HepG2 (cell line): ENCODE results near the gene ARHGEF40. TPM values are rescaled to one million over a fixed set of nuclear protein-coding genes. Genes with fewer than 3 reads are reported as not detected.

Experiments
- AHDC1 ChIP-seq: sonication (generic); formaldehyde crosslinking; IDR thresholded peaks from 2 replicates; pipeline ENCODE4 v1.5.1; 2020; ENCODE audit warnings: mild to moderate bottlenecking, missing genetic modification reagents, borderline replicate concordance
- HNF1B ChIP-seq: sonication (generic); formaldehyde crosslinking; IDR thresholded peaks from 2 replicates; pipeline ENCODE4 v1.5.1; 2020; ENCODE audit warnings: mild to moderate bottlenecking, moderate library complexity, missing genetic modification reagents
- HNRNPL ChIP-seq: fragments of 200-400 bp; formaldehyde crosslinking; IDR thresholded peaks from 2 replicates; pipeline ENCODE4 v1.6.1; 2017; ENCODE audit warnings: mild to moderate bottlenecking, low read depth, low read length
- KAT7 ChIP-seq: IDR thresholded peaks from 2 replicates; pipeline ENCODE4 v1.6.1; 2018; ENCODE audit warnings: borderline replicate concordance, missing compliant biosample characterization
- NFE2L1 ChIP-seq: sonication (generic); formaldehyde crosslinking; IDR thresholded peaks from 2 replicates; pipeline ENCODE4 v1.4.0; 2020; ENCODE audit warnings: missing genetic modification reagents, mild to moderate bottlenecking, borderline replicate concordance
- PHF20 ChIP-seq: sonication (generic); formaldehyde crosslinking; IDR thresholded peaks from 2 replicates; pipeline ENCODE4 v1.5.0; 2020; ENCODE audit warnings: mild to moderate bottlenecking, missing genetic modification reagents
- PHF21A ChIP-seq: sonication (generic); formaldehyde crosslinking; IDR thresholded peaks from 2 replicates; pipeline ENCODE4 v1.5.0; 2020; ENCODE audit warnings: mild to moderate bottlenecking, missing genetic modification reagents
- SIX4 ChIP-seq: sonication (generic); formaldehyde crosslinking; IDR thresholded peaks from 2 replicates; pipeline ENCODE4 v1.4.0; 2020; ENCODE audit warnings: missing genetic modification reagents
- SRSF4 ChIP-seq: fragments of 200-400 bp; formaldehyde crosslinking; IDR thresholded peaks from one replicate; pipeline ENCODE4 v1.6.1; 2018; ENCODE audit warnings: mild to moderate bottlenecking, low read depth, low read length, moderate library complexity; ENCODE audit not compliant: poor library complexity, severe bottlenecking
- TBL1XR1 ChIP-seq: fragments of 150-350 bp; IDR thresholded peaks from 2 replicates; pipeline ENCODE4 v1.6.1; 2014; ENCODE audit warnings: borderline replicate concordance, low read length; ENCODE audit not compliant: partially characterized antibody
- THAP7 ChIP-seq: sonication (generic); formaldehyde crosslinking; IDR thresholded peaks from 2 replicates; pipeline ENCODE4 v1.8.1; 2023; ENCODE audit warnings: mild to moderate bottlenecking, missing genetic modification reagents
- TOPORS ChIP-seq: sonication (generic); formaldehyde crosslinking; IDR thresholded peaks from 2 replicates; pipeline ENCODE4 v1.8.0; 2023; ENCODE audit warnings: mild to moderate bottlenecking, missing genetic modification reagents
- ZBTB1 ChIP-seq: sonication (generic); formaldehyde crosslinking; IDR thresholded peaks from 2 replicates; pipeline ENCODE4 v1.4.0; 2020; ENCODE audit warnings: missing genetic modification reagents, borderline replicate concordance
- ZBTB25 ChIP-seq: IDR thresholded peaks from 2 replicates; pipeline ENCODE4 v1.6.1; 2018; ENCODE audit warnings: missing genetic modification reagents
- ZBTB3 ChIP-seq: sonication (generic); formaldehyde crosslinking; IDR thresholded peaks from 2 replicates; pipeline ENCODE4 v1.4.0; 2020; ENCODE audit warnings: low read depth, mild to moderate bottlenecking, moderate library complexity, missing genetic modification reagents, borderline replicate concordance
- ZNF317 ChIP-seq: sonication (generic); formaldehyde crosslinking; IDR thresholded peaks from 2 replicates; pipeline ENCODE4 v1.5.0; 2020; ENCODE audit warnings: mild to moderate bottlenecking, missing genetic modification reagents
- ZNF335 ChIP-seq: sonication (generic); formaldehyde crosslinking; IDR thresholded peaks from 2 replicates; pipeline ENCODE4 v1.4.0; 2020; ENCODE audit warnings: missing genetic modification reagents
- ZNF816 ChIP-seq: sonication (generic); formaldehyde crosslinking; IDR thresholded peaks from 2 replicates; pipeline ENCODE4 v1.8.0; 2022; ENCODE audit warnings: missing genetic modification reagents, mild to moderate bottlenecking, borderline replicate concordance
- polyA plus RNA-seq, 8 experiments: library from polyadenylated mRNA; depleted of rRNA in 3 of 8; stranded (reverse) in 7 of 8; unstranded in 1 of 8; fragments of >200 nt; fragmentation: Illumina TruSeq in 4 of 8; extraction: Trizol in 4 of 8; gene quantifications; 2 replicates each; pipeline versions ENCODE4 v1.2.1 to v1.2.3, GENCODE V29; 2011 to 2016; ENCODE audit warnings: low read depth in 4 of 8, missing spikeins in 1 of 8, mixed read lengths in 1 of 8; ENCODE audit not compliant: insufficient read depth in 1 of 8
- total RNA-seq, 5 experiments: library from RNA; depleted of rRNA; stranded (reverse); fragments of >200 nt; fragmentation: Illumina TruSeq; extraction: Trizol; gene quantifications; 2 replicates each; pipeline ENCODE4 v1.2.3, GENCODE V29; 2016; ENCODE audit warnings: low read depth in 1 of 5

Gene ARHGEF40
- total and polyA plus RNA-seq, 2 of the 13 experiments (the other 11 are each of a cell fraction or from before 2014, with no cell fraction given): 28.1 to 78.1 TPM

GRCh38 chr14:21106498-21107282, 36.6 kb downstream of the ARHGEF40 start (continued):
- TF ChIP-seq HNF1B (0 out of 2 replicates have a peak, but pooled peaks have one; percentile 36), ZNF335 (peak; percentile 63; the same call in 1 of the 2 replicates), SRSF4 (no peak), NFE2L1 (CRISPR knock-in tag) (no peak), SIX4 (CRISPR knock-in tag) (0 out of 2 replicates have a peak, but pooled peaks have one; percentile 40), ZBTB1 (0 out of 2 replicates have a peak, but pooled peaks have one; percentile 27), PHF20 (CRISPR knock-in tag) (peak; percentile 33; the same call in 1 of the 2 replicates), TBL1XR1 (no peak), ZNF317 (CRISPR knock-in tag) (0 out of 2 replicates have a peak, but pooled peaks have one; percentile 4), ZNF816 (CRISPR knock-in tag) (no peak), THAP7 (CRISPR knock-in tag) (no peak), HNRNPL (no peak), ZBTB3 (peak; percentile 47; the same call in 1 of the 2 replicates), TOPORS (CRISPR knock-in tag) (no peak), ZBTB25 (CRISPR knock-in tag) (peak; percentile 76), PHF21A (peak; percentile 67; the same call in 1 of the 2 replicates), KAT7 (CRISPR knock-in tag) (peak; percentile 67; the same call in 1 of the 2 replicates), AHDC1 (CRISPR knock-in tag) (no peak)
